Transverse colon (tissue), 4 donors: ENCODE data around the gene NUP98.

Experiments used
- CTCF ChIP-seq, 5 experiments: fragments of 200-600 bp in 3 of 5; fragments of 450-650 bp in 2 of 5; sonication (generic) in 3 of 5; IDR thresholded peaks; 1 replicate in 2 of 5; 2 replicates in 3 of 5; pipeline ENCODE4 v1.5.1; 2016 to 2017; ENCODE audit warnings: antibody characterized with exemption in 5 of 5, inconsistent platforms in 3 of 5, mild to moderate bottlenecking in 2 of 5, moderate library complexity in 1 of 5
- POLR2A ChIP-seq: fragments of 450-650 bp; IDR thresholded peaks from one replicate; pipeline ENCODE4 v1.6.1; 2016; ENCODE audit warnings: antibody characterized with exemption, mild to moderate bottlenecking, moderate library complexity
- POLR2AphosphoS5 ChIP-seq, 3 donors: sonication (generic); formaldehyde crosslinking; IDR thresholded peaks; one replicate each; pipeline ENCODE4 v1.6.1; 2016; ENCODE audit warnings: antibody characterized with exemption in 3 of 3

GRCh38 chr11:3679077-3679476 is 118.3 kb downstream of the NUP98 start:
- TF ChIP-seq POLR2AphosphoS5 (IDR thresholded peaks at IDR 0.05): no peak
- no peak for TF ChIP-seq CTCF (IDR thresholded peaks at IDR 0.05)
- TF ChIP-seq POLR2A: no peak
